ENCODE measurements around the gene COQ9.

COQ9 gene

GRCh38 chr16:57509231-57509923 is 62.1 kb downstream of the COQ9 start:
- no peak for DNase-seq

- DNase-seq: no peak
Observed at GRCh38 chr16:57510016-57510871, 63.0 kb downstream of the COQ9 start.
